ENCODE data around the gene TTC27. TPM values are rescaled to one million over a fixed set of nuclear protein-coding genes. Genes with fewer than 3 reads are reported as not detected.
"Not testable (repeated sequence)": the region's sequence is repeated elsewhere in the genome, so short reads cannot be mapped to it uniquely, and the experiment has no call there.

TTC27 gene
- polyA plus RNA-seq, 1 donor from 2014 or later = 16.0 TPM

- Mint-ChIP-seq H3K4me1 (peaks cover 2 to 6% (median 6%) of the 10 kb centered on the region in 3 donors), H3K4me3 (no peak overlapping the region), H3K9me3 (peaks cover 0 to 2% (median 2%) of the 10 kb centered on the region in 3 donors), H3K36me3 (peaks cover 25% of the 10 kb centered on the region), H3K27me3 (no peaks in the 10 kb centered on the region), H3K27ac (no peak overlapping the region)
Observed at GRCh38 chr2:32720771-32721170, 92.9 kb downstream of the TTC27 start.

- H3K9me3 Mint-ChIP-seq = peaks cover 2 to 3% (median 2%) of the 10 kb centered on the region in 3 donors
- no peaks in the 10 kb centered on the region for H3K27me3 Mint-ChIP-seq
- H3K36me3 Mint-ChIP-seq = peaks cover 26% of the 10 kb centered on the region
- H3K27ac Mint-ChIP-seq = no peak overlapping the region
- H3K4me1 Mint-ChIP-seq = peaks cover 4 to 6% (median 5%) of the 10 kb centered on the region in 3 donors
- H3K4me3 Mint-ChIP-seq = no peak overlapping the region
Observed at GRCh38 chr2:32721376-32721775, 93.5 kb downstream of the TTC27 start.

- Mint-ChIP-seq H3K4me3 (peak overlapping the region in 1 of 4 donors; percentile 63), H3K27ac (no peak overlapping the region), H3K36me3 (peaks cover 24% of the 10 kb centered on the region), H3K27me3 (no peaks in the 10 kb centered on the region), H3K9me3 (peaks cover 2 to 3% (median 2%) of the 10 kb centered on the region in 3 donors), H3K4me1 (peaks cover 0 to 5% (median 4%) of the 10 kb centered on the region in 3 donors)
Observed at GRCh38 chr2:32723467-32724079, 95.7 kb downstream of the TTC27 start.

- H3K36me3 Mint-ChIP-seq = peaks cover 24% of the 10 kb centered on the region
- H3K4me1 Mint-ChIP-seq, H3K4me3 Mint-ChIP-seq, H3K27me3 Mint-ChIP-seq, H3K27ac Mint-ChIP-seq, H3K9me3 Mint-ChIP-seq: not testable (repeated sequence)
Observed at GRCh38 chr2:32726678-32727077, 98.8 kb downstream of the TTC27 start.

- H3K36me3 Mint-ChIP-seq = peaks cover 24% of the 10 kb centered on the region
- H3K4me1 Mint-ChIP-seq = peaks cover 0 to 4% (median 2%) of the 10 kb centered on the region in 3 donors
Observed at GRCh38 chr2:32727157-32727556, 99.3 kb downstream of the TTC27 start.

GRCh38 chr2:32730958-32731357 lies 103.1 kb downstream of the TTC27 start:
- not testable (repeated sequence) for H3K4me3 Mint-ChIP-seq, H3K4me1 Mint-ChIP-seq, H3K9me3 Mint-ChIP-seq, H3K27me3 Mint-ChIP-seq, H3K27ac Mint-ChIP-seq
- peaks cover 15% of the 10 kb centered on the region for H3K36me3 Mint-ChIP-seq

More at GRCh38 chr2:32727157-32727556, 99.3 kb downstream of the TTC27 start:
- no peak overlapping the region for H3K4me3 Mint-ChIP-seq
- H3K27ac Mint-ChIP-seq = no peak overlapping the region
- H3K27me3 Mint-ChIP-seq = no peaks in the 10 kb centered on the region
- peaks cover 2 to 3% (median 2%) of the 10 kb centered on the region in 3 donors for H3K9me3 Mint-ChIP-seq

- Mint-ChIP-seq H3K9me3 (no peaks in the 10 kb centered on the region), H3K36me3 (peaks cover 13% of the 10 kb centered on the region), H3K27me3 (no peaks in the 10 kb centered on the region), H3K4me1 (peaks cover 0 to 1% (median 0%) of the 10 kb centered on the region in 3 donors), H3K4me3 (no peak overlapping the region), H3K27ac (no peak overlapping the region)
Observed at GRCh38 chr2:32732120-32732519, 104.3 kb downstream of the TTC27 start.

GRCh38 chr2:32732912-32733472 lies 105.1 kb downstream of the TTC27 start:
- H3K36me3 Mint-ChIP-seq = peaks cover 16% of the 10 kb centered on the region
- H3K4me1 Mint-ChIP-seq = peaks cover 0 to 1% (median 0%) of the 10 kb centered on the region in 3 donors
- no peaks in the 10 kb centered on the region for H3K9me3 Mint-ChIP-seq
- H3K27ac Mint-ChIP-seq = no peak overlapping the region
- H3K27me3 Mint-ChIP-seq = no peaks in the 10 kb centered on the region
- H3K4me3 Mint-ChIP-seq = no peak overlapping the region

GRCh38 chr2:32735348-32735747 lies 107.5 kb downstream of the TTC27 start:
- Mint-ChIP-seq H3K27me3 (no peaks in the 10 kb centered on the region), H3K27ac (no peak overlapping the region), H3K9me3 (no peaks in the 10 kb centered on the region), H3K4me3 (no peak overlapping the region), H3K4me1 (peaks cover 0 to 1% (median 0%) of the 10 kb centered on the region in 3 donors), H3K36me3 (peaks cover 14% of the 10 kb centered on the region)

- no peaks in the 10 kb centered on the region for H3K4me1 Mint-ChIP-seq
Observed at GRCh38 chr2:32738939-32739338, 111.1 kb downstream of the TTC27 start.

GRCh38 chr2:32739664-32740063 lies 111.8 kb downstream of the TTC27 start:
- Mint-ChIP-seq H3K9me3 (no peaks in the 10 kb centered on the region), H3K4me3 (no peak overlapping the region), H3K4me1 (no peaks in the 10 kb centered on the region), H3K36me3 (peaks cover 14% of the 10 kb centered on the region), H3K27ac (no peak overlapping the region), H3K27me3 (no peaks in the 10 kb centered on the region)

More at GRCh38 chr2:32738939-32739338, 111.1 kb downstream of the TTC27 start:
- Mint-ChIP-seq H3K36me3 (peaks cover 14% of the 10 kb centered on the region), H3K27me3 (no peaks in the 10 kb centered on the region), H3K27ac (no peak overlapping the region), H3K9me3 (no peaks in the 10 kb centered on the region), H3K4me3 (no peak overlapping the region)

- Mint-ChIP-seq H3K27ac (peak overlapping the region in 1 of 3 donors; percentile 58), H3K9me3 (peaks cover 0 to 2% (median 1%) of the 10 kb centered on the region in 3 donors), H3K4me1 (no peaks in the 10 kb centered on the region), H3K36me3 (peaks cover 18% of the 10 kb centered on the region), H3K4me3 (no peak overlapping the region), H3K27me3 (no peaks in the 10 kb centered on the region)
Observed at GRCh38 chr2:32741575-32741974, 113.7 kb downstream of the TTC27 start.

GRCh38 chr2:32742376-32742775 lies 114.5 kb downstream of the TTC27 start:
- peaks cover 0 to 6% (median 2%) of the 10 kb centered on the region in 3 donors for H3K9me3 Mint-ChIP-seq
- peaks cover 16% of the 10 kb centered on the region for H3K36me3 Mint-ChIP-seq

GRCh38 chr2:32743480-32744236 lies 115.8 kb downstream of the TTC27 start:
- Mint-ChIP-seq H3K27ac (no peak overlapping the region), H3K27me3 (no peaks in the 10 kb centered on the region), H3K36me3 (peaks cover 16% of the 10 kb centered on the region)

More at GRCh38 chr2:32742376-32742775, 114.5 kb downstream of the TTC27 start:
- H3K27me3 Mint-ChIP-seq = no peaks in the 10 kb centered on the region
- no peaks in the 10 kb centered on the region for H3K4me1 Mint-ChIP-seq
- peak overlapping the region in 1 of 3 donors; percentile 63 for H3K27ac Mint-ChIP-seq
- H3K4me3 Mint-ChIP-seq = no peak overlapping the region

GRCh38 chr2:32745191-32745590 lies 117.3 kb downstream of the TTC27 start:
- H3K36me3 Mint-ChIP-seq = peaks cover 29% of the 10 kb centered on the region
- H3K4me1 Mint-ChIP-seq = no peaks in the 10 kb centered on the region
- no peak overlapping the region for H3K27ac Mint-ChIP-seq
- H3K4me3 Mint-ChIP-seq = no peak overlapping the region
- no peaks in the 10 kb centered on the region for H3K27me3 Mint-ChIP-seq
- H3K9me3 Mint-ChIP-seq = peaks cover 0 to 6% (median 2%) of the 10 kb centered on the region in 3 donors

More at GRCh38 chr2:32743480-32744236, 115.8 kb downstream of the TTC27 start:
- H3K9me3 Mint-ChIP-seq = peaks cover 0 to 6% (median 2%) of the 10 kb centered on the region in 3 donors
- H3K4me3 Mint-ChIP-seq = no peak overlapping the region
- no peaks in the 10 kb centered on the region for H3K4me1 Mint-ChIP-seq

Measured in IgD-negative memory B cell (primary cell).